ENCODE results near the gene CHAD.
"Not testable (repeated sequence)": the region's sequence is repeated elsewhere in the genome, so short reads cannot be mapped to it uniquely, and the experiment has no call there.

The CHAD gene

GRCh38 chr17:50475362-50475761 is 6.7 kb upstream of the CHAD start:
- DNase-seq (ENCODE audit: low read depth, low spot score), result no peak

- DNase-seq (ENCODE audit: low read depth, low spot score), result no peak
These were observed 5.8 kb upstream of the CHAD start for GRCh38 chr17:50474523-50474922.

- DNase-seq (ENCODE audit: low read depth, low spot score), result no peak
These were observed 5.2 kb upstream of the CHAD start for GRCh38 chr17:50473901-50474300.

GRCh38 chr17:50472761-50473161 is 4.1 kb upstream of the CHAD start:
- not testable (repeated sequence) for DNase-seq (ENCODE audit: low read depth, low spot score)

- no peak for DNase-seq (ENCODE audit: low read depth, low spot score)
These were observed 3.6 kb upstream of the CHAD start for GRCh38 chr17:50472286-50472685.

- no peak for DNase-seq (ENCODE audit: low read depth, low spot score)
These were observed 2.6 kb upstream of the CHAD start for GRCh38 chr17:50471009-50471905.

DNA sequence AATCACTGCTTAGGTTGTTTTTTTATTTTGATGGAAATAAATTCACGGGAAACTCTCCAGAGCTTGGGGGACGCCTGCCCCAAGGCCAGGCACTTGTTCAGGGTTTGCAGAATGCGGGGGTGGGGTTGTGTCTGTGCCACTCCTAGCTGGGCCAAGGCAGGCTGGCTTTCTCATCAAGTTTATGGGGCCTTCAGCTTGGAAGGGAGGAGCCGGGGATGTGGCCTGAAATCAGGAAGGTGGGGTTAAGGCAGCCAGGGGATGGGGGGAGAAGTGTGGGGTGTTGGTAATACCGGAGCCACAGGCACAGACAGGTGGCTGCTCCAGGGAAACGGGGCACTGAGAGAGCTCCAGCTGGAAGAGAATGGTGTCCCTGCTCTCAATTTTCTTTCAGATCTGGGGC is 1.7 kb upstream of the CHAD start:
- no peak for DNase-seq (ENCODE audit: low read depth, low spot score)

GRCh38 chr17:50469671-50470305 is 1.1 kb upstream of the CHAD start:
- no peak for DNase-seq (ENCODE audit: low read depth, low spot score)

GRCh38 chr17:50469208-50469605 is 527 bp upstream of the CHAD start:
- no peak for DNase-seq (ENCODE audit: low read depth, low spot score)

GRCh38 chr17:50467855-50468303 is 801 bp downstream of the CHAD start:
- DNase-seq (ENCODE audit: low read depth, low spot score), result no peak

DNA sequence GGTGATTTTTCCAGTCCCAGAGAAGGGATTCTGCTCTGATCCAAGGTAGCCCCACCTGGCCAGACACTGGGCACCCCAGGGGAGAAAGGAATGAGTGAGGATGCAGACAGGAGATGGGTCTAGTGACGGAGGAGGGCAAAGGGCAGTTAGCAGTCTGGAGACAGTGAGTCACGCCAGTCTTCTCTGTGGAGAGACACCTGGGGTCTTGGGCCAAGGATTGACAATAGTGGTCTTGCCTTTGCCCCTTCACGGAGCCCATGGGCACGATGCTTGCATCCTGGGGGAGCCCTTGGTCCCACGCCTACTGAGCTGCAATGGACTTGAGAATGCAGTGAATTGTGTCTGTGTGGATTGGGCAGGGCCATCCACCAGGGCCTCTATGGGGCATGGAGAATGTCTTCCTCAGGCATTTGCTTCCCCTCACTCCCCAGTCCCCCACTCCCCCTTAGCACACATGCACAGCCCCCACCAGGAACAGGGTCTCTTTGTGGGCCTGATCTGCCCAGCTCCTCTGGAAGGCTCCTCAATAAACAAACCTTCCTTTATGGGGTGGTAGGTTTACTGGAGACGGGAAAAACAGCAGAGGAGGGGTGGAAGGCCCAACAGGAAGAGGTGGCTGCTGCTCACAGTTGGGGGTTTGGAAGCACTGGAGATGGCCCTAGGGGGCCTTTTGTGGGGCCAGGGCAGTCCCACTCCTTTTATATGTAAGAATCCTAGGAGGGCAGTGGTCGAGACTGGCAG is 1.4 kb downstream of the CHAD start:
- DNase-seq (ENCODE audit: low read depth, low spot score), result no peak

DNA sequence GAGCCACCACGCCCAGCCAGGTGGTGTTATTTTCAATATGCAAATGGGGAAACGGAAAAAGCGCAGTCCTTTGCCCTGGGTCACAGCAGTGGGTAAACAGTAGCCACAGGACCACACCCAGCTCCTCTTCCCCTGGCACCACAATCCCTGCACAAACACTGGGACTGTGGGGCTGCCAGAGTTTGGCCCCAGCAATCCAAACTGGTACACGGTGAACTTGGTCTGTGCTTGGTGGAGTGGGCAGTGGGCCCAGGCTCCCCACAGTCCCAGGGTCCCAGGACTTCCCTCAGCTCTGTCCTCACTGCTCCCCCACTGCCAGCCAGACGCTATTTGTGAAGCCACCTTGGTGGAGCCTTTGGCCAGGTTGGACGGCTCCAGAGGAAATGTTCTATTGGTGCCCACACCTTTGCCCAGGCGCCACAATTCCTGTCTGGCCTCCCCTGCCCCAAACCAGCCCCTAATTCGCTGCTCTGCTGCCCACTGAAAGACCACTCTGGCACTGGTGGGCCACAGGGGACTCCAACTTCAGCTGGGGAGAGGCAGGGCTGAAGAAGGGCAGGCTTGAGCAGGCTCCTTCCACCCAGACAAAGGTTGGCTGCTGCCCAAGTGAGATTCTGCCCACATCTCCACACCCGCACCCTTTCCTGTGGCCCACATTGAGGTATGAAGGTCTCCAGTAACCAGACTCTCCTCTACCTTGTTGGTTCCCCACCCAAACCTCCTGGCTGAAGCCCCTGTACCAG is 2.1 kb downstream of the CHAD start:
- DNase-seq (ENCODE audit: low read depth, low spot score), result no peak

GRCh38 chr17:50465635-50466034 is 3.0 kb downstream of the CHAD start:
- DNase-seq (ENCODE audit: low read depth, low spot score), result no peak

GRCh38 chr17:50465171-50465570 is 3.5 kb downstream of the CHAD start:
- DNase-seq (ENCODE audit: low read depth, low spot score), result no peak

- DNase-seq (ENCODE audit: low read depth, low spot score), result no peak
These were observed 3.9 kb downstream of the CHAD start for GRCh38 chr17:50464736-50465135.

GRCh38 chr17:50464121-50464520 is 4.6 kb downstream of the CHAD start:
- no peak for DNase-seq (ENCODE audit: low read depth, low spot score)

GRCh38 chr17:50462446-50462845 is 6.2 kb downstream of the CHAD start:
- DNase-seq (ENCODE audit: low read depth, low spot score), result no peak

DNA sequence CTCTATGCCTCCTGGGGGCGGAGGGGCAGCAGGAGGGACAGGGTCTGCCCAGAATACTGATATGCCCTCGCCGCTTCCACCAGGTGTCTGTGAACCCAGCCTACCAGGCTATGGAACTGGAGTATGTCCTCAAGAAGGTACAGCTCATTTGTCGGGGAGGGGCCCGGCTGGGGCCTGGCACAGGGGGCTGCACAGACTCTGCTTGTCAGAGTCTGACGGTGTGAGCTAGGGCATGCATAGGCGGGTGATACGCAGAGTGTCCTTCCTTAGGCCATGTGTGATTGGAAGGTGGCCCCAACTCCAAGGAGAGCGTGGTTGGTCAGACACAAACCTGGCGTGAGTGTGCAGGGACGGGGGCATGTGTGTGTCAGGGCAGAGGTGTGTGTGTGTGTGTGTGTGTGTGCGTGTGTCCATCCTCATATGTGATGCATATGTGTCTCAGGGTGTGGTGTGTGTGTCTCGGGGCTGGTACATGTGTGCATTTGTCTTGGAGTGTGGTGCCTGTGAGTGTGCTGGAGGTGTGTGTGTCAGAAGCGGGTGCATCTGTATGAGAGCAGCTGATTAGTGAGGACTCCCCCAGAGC is 7.0 kb downstream of the CHAD start:
- DNase-seq (ENCODE audit: low read depth, low spot score), result no peak

DNA sequence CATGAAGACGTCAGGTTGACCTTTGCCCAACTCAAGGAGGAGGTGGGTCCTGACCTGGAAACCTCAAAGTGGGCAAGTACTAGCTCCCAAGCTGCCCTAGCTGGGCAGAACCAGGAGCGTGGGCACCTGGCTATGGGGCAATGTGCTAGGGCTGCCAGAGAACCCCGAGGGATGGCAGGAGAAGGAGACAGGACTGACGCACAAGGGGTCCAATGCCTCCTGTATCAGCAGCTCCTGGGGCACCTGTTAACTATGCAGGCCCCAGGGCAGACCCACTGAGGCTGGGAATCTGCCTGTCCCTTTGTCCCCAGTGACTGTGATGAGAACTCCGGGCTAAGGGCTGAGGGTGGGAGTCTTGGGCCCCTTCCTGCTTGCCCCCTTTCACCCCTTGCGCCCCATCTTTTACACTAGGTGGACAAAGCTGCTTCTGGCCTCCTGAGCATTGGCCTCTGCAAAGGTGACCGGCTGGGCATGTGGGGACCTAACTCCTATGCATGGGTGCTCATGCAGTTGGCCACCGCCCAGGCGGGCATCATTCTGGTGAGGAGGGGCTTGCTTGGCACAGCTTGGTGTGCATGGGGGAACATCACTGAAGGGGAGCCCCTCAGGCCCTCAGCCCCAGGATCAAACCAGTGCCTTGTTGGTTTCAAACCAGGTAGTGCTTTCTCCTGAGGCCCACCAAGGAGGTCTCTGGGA is 7.7 kb downstream of the CHAD start:
- no peak for DNase-seq (ENCODE audit: low read depth, low spot score)

- no peak for DNase-seq (ENCODE audit: low read depth, low spot score)
These were observed 8.9 kb downstream of the CHAD start for GRCh38 chr17:50459756-50460155.
